ENCODE measurements around the gene WWOX.

WWOX gene

DNA sequence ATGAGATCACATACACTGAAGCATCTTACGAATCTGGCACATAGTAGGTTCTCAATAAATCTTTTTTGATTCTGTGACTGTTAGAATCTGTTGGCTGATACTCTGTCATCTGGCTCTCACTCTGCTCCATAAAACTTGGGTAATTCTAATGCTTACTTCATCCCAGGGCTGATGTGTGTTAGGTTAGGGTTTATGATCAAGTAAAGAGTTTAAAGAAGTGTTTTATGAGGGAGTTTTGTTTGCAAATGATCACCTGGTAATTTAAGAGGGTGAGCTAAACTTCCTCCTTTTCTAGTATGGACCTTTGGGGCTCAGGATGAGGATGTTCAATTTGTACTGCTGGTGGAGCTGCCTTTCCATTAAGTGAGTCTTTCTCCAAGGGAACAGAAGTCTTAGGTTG is 364.1 kb downstream of the WWOX start:
- TF ChIP-seq MYC (IDR thresholded peaks at IDR 0.05; ENCODE audit: low read depth, low read length) (no peak), POLR2A (IDR thresholded peaks at IDR 0.05; ENCODE audit: extremely low read depth, insufficient read length) (no peak)
- TF ChIP-seq, protein P1, sequence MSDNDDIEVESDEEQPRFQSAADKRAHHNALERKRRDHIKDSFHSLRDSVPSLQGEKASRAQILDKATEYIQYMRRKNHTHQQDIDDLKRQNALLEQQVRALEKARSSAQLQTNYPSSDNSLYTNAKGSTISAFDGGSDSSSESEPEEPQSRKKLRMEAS (IDR thresholded peaks at IDR 0.05; ENCODE audit: low read depth, low read length) = no peak
- TF ChIP-seq, protein P2, sequence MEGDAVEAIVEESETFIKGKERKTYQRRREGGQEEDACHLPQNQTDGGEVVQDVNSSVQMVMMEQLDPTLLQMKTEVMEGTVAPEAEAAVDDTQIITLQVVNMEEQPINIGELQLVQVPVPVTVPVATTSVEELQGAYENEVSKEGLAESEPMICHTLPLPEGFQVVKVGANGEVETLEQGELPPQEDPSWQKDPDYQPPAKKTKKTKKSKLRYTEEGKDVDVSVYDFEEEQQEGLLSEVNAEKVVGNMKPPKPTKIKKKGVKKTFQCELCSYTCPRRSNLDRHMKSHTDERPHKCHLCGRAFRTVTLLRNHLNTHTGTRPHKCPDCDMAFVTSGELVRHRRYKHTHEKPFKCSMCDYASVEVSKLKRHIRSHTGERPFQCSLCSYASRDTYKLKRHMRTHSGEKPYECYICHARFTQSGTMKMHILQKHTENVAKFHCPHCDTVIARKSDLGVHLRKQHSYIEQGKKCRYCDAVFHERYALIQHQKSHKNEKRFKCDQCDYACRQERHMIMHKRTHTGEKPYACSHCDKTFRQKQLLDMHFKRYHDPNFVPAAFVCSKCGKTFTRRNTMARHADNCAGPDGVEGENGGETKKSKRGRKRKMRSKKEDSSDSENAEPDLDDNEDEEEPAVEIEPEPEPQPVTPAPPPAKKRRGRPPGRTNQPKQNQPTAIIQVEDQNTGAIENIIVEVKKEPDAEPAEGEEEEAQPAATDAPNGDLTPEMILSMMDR (IDR thresholded peaks at IDR 0.05; ENCODE audit: low read depth, low read length) = no peak
- H3K4me3 ChIP-seq (ENCODE audit: low read depth, low read length) = no peak overlapping the region
- DNase-seq (ENCODE audit: low read depth) = no peak

DNA sequence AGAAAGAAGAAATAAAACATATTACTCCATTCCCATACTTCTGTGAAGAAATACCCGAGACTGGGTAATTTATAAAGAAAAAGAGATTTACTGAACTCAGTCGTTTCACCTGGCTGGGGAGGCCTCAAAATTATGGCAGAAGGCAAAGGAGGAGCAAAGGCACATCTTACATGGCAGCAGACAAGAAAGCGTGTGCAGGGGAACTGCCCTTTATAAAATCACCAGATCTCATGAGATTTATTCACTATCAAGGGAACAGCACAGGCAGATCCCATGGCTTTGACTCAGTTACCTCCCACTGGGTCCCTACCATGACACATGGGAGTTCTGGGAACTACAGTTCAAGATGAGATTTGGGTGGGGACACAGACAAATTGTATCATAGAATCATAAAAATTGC is 365.4 kb downstream of the WWOX start:
- no peak for TF ChIP-seq POLR2A (IDR thresholded peaks at IDR 0.05; ENCODE audit: extremely low read depth, insufficient read length)
- TF ChIP-seq MYC (IDR thresholded peaks at IDR 0.05; ENCODE audit: low read depth, low read length) = no peak
- TF ChIP-seq, protein P2 (IDR thresholded peaks at IDR 0.05; ENCODE audit: low read depth, low read length) = no peak
- TF ChIP-seq, protein P1 (IDR thresholded peaks at IDR 0.05; ENCODE audit: low read depth, low read length) = no peak
- H3K4me3 ChIP-seq (ENCODE audit: low read depth, low read length) = no peak overlapping the region
- DNase-seq (ENCODE audit: low read depth) = no peak

DNA sequence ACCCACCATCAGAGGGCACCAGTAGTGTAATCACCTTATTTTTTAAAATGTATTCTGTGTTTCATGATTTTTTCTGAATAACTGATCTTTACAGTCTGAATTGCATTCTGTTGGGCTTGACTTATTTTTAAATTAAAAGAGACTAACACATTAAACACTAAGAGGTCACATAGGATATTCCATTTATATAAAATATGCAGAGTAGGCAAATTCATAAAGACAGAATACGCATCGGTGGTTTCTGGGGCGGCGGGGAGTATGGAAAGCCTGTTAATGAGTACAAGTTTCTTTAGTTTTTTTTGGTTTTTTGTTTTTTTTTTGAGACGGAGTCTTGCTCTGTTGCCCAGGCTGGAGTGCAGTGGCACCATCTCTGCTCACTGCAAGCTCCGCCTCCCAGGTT is 366.3 kb downstream of the WWOX start:
- TF ChIP-seq MYC (IDR thresholded peaks at IDR 0.05; ENCODE audit: low read depth, low read length) (no peak), POLR2A (IDR thresholded peaks at IDR 0.05; ENCODE audit: extremely low read depth, insufficient read length) (no peak)
- TF ChIP-seq, protein P1 (IDR thresholded peaks at IDR 0.05; ENCODE audit: low read depth, low read length) = no peak
- TF ChIP-seq, protein P2 (IDR thresholded peaks at IDR 0.05; ENCODE audit: low read depth, low read length) = no peak
- no peak for DNase-seq (ENCODE audit: low read depth)
- H3K4me3 ChIP-seq (ENCODE audit: low read depth, low read length) = no peak overlapping the region

DNA sequence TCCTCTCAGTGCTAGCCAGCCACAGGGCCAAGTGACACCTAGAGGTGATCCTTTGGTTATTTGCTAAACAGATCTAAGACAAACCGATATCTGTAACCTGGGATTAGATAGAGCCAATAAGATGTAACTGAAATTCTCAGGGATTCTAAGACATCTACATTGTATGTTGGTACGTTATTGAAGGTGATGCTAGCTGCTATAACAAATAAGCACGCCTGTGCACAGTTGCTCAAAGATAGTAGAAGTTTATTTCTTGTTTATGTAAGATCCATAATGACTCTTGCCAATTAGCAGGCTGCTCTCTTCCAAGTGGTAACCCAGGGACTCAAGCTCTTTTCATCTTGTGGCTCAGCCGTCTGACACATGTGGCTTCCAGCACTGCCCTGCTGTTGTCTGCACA is 370.3 kb downstream of the WWOX start:
- TF ChIP-seq POLR2A (IDR thresholded peaks at IDR 0.05; ENCODE audit: extremely low read depth, insufficient read length) = no peak
- TF ChIP-seq, protein P2 (IDR thresholded peaks at IDR 0.05; ENCODE audit: low read depth, low read length) = no peak
- TF ChIP-seq MYC (IDR thresholded peaks at IDR 0.05; ENCODE audit: low read depth, low read length) = no peak
- TF ChIP-seq, protein P1 (IDR thresholded peaks at IDR 0.05; ENCODE audit: low read depth, low read length) = no peak

DNA sequence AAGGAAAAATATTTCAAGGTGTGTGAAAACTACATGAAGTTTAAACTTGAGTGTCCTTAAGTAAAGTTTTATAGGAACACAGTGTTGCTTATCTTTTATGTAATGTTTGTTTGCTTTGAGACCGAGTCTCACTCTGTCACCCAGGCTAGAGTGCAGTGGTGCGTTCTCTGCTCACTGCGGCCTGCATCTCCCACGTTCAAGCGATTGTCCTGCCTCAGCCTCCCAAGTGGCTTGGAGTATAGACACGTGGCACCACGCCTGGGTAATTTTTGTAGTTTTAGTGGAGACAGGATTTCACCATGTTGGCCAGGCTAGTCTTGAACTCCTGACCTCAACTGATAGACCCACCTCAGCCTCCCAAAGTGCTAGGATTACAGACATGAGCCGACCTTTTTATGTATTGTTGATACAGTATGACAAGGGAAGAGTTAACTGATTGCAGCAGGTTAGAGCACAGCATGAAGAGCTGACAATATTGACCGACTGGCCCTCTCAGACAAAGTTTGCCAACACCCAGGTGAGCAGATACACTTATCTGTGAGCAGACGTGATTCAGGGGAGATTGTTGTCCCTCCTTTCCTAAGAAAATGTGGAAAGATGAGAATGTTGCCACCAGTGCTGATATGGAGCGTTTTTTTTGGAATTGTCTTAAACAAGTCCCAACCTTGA is 373.7 kb downstream of the WWOX start:
- no peak for DNase-seq (ENCODE audit: low read depth)
- H3K4me3 ChIP-seq (ENCODE audit: low read depth, low read length) = no peak overlapping the region
- TF ChIP-seq, protein P2 (IDR thresholded peaks at IDR 0.05; ENCODE audit: low read depth, low read length) = no peak
- TF ChIP-seq MYC (IDR thresholded peaks at IDR 0.05; ENCODE audit: low read depth, low read length) = no peak
- TF ChIP-seq POLR2A (IDR thresholded peaks at IDR 0.05; ENCODE audit: extremely low read depth, insufficient read length) = no peak
- TF ChIP-seq, protein P1 (IDR thresholded peaks at IDR 0.05; ENCODE audit: low read depth, low read length) = no peak

More for the DNA sequence above, 370.3 kb downstream of the WWOX start:
- no peak for DNase-seq (ENCODE audit: low read depth)
- H3K4me3 ChIP-seq (ENCODE audit: low read depth, low read length) = no peak overlapping the region

Measured in NB4 (cell line).